ACC112 (cell line): ENCODE measurements around the gene CUL5.
"Not testable (repeated sequence)": the region's sequence is repeated elsewhere in the genome, so short reads cannot be mapped to it uniquely, and the experiment has no call there.

ENCODE experiments used
- H2AFZ ChIP-seq: fragments of 200-600 bp; sonication (generic); one replicate; pipeline ENCODE4 v1.6.0; 2017; ENCODE audit warnings: antibody characterized with exemption, low read length; ENCODE audit not compliant: unreplicated experiment
- H3K27ac ChIP-seq: fragments of 200-600 bp; sonication (generic); 2 replicates; pipeline ENCODE4 v1.5.1; 2014; ENCODE audit warnings: low read depth, mild to moderate bottlenecking, antibody characterized with exemption, low read length, moderate library complexity
- H3K27me3 ChIP-seq: fragments of 200-600 bp; sonication (generic); 2 replicates; pipeline ENCODE4 v1.6.1; 2014; ENCODE audit warnings: mild to moderate bottlenecking, antibody characterized with exemption, low read length, moderate library complexity, mixed read lengths; ENCODE audit not compliant: insufficient read depth
- H3K36me3 ChIP-seq: fragments of 200-600 bp; sonication (generic); 2 replicates; pipeline ENCODE4 v1.6.1; 2016; ENCODE audit warnings: mild to moderate bottlenecking, antibody characterized with exemption, low read length, moderate library complexity, mixed read lengths; ENCODE audit not compliant: insufficient read depth
- H3K4me1 ChIP-seq: fragments of 200-600 bp; sonication (generic); one replicate; pipeline ENCODE4 v1.6.1; 2016; ENCODE audit warnings: low read length, mixed read lengths; ENCODE audit not compliant: insufficient read depth, unreplicated experiment, control insufficient read depth
- H3K4me3 ChIP-seq: fragments of 200-600 bp; sonication (generic); 2 replicates; pipeline ENCODE4 v1.5.1; 2014; ENCODE audit warnings: mild to moderate bottlenecking, low read depth, low read length
- H3K79me2 ChIP-seq: fragments of 200-600 bp; sonication (generic); one replicate; pipeline ENCODE4 v1.6.0; 2016; ENCODE audit warnings: low read length; ENCODE audit not compliant: control insufficient read depth, unreplicated experiment, insufficient read depth

CUL5 gene

DNA sequence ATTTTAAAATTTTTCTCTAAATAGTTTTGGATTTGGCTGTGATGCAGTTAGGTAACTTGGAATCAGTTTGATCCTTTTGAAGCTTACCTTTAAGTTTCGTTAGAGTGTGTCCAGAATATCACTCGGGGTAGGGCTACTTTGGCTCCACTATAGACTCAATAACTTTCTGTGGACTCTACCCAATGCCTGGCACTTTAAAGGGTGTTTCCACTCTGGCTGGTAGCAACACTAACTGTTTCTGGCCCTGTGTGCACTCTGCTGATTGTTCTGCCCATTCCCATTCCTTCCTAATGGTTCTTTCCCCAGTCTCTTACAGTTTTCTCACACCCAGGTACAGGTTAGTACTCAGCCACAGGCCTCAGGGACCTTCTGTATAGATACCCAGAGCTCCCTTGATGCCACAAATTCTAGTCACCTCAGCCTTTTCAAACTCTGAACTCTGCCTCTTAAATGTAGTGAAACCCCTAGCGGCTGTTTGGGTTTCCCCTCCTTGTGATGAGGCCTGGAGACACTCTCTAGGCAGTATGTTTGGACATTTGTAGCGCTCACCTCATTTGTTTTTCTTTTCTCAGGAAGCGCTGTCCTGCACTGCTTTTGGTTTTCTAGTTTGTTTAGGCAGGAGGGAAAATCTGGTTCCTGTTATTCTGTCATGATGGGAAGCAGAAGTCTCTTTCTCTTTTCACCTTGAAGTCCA is 16.8 kb downstream of the CUL5 start:
- no peaks in the 10 kb centered on the region for H3K36me3 ChIP-seq
- no peak overlapping the region for H3K4me3 ChIP-seq
- H2AFZ ChIP-seq: no peak overlapping the region
- H3K27me3 ChIP-seq: no peaks in the 10 kb centered on the region
- no peaks in the 10 kb centered on the region for H3K4me1 ChIP-seq
- H3K79me2 ChIP-seq: peaks cover 84% of the 10 kb centered on the region
- no peak overlapping the region for H3K27ac ChIP-seq

- Histone ChIP-seq H3K27me3 (no peaks in the 10 kb centered on the region), H2AFZ (no peak overlapping the region), H3K27ac (no peak overlapping the region), H3K36me3 (no peaks in the 10 kb centered on the region; the same call in 1 of the 2 replicates), H3K4me1 (no peaks in the 10 kb centered on the region), H3K4me3 (no peak overlapping the region), H3K79me2 (peaks cover 80% of the 10 kb centered on the region)
These were observed 18.4 kb downstream of the CUL5 start for GRCh38 chr11:108027057-108027456.

DNA sequence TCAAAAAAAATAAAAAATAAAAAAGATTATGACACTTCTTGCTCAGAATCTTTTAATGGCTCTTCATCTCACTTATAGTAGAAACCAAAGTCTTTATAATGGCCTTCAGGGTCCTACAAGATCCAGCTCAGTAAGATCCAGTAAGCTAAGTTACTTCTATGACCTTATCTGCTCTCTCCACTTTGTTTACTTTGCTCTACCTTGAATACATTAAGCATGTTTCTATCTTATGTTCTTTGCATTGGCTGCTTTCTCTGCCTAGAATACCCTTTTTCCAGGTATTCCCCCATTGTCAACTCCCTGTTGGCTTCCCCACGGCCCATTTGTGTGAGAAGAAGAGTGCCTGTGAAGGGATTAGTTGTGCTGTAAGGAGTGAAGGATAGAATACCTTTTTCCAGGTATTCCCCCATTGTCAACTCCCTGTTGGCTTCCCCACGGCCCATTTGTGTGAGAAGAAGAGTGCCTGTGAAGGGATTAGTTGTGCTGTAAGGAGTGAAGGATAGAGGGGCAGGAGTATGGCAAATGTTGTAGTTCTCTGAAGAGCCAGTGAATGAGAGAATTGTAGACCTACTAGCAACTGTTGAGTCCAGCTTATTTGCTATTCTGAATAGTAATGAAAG is 20.2 kb downstream of the CUL5 start:
- H3K27me3 ChIP-seq, H2AFZ ChIP-seq, H3K4me3 ChIP-seq, H3K36me3 ChIP-seq, H3K27ac ChIP-seq, H3K4me1 ChIP-seq: not testable (repeated sequence)
- peaks cover 73% of the 10 kb centered on the region for H3K79me2 ChIP-seq

DNA sequence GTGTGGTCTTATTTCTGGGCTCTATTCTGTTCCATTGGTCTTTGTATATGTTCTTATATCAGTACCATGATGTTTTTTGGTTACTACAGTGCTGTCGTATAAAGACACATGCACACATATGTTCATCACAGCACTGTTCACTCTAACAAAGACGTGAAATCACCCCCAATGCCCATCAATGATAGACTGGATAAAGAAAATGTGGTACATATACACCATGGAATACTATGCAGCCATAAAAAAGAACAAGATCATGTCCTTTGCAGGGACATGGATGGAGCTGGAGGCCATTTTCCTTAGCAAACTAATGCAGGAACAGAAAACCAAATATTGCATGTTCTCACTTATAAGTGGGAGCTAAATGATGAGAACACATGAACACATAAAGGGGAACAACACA is 22.9 kb downstream of the CUL5 start:
- not testable (repeated sequence) for H3K27ac ChIP-seq, H3K27me3 ChIP-seq, H3K4me1 ChIP-seq, H3K36me3 ChIP-seq, H3K4me3 ChIP-seq, H2AFZ ChIP-seq
- H3K79me2 ChIP-seq: peaks cover 49% of the 10 kb centered on the region

DNA sequence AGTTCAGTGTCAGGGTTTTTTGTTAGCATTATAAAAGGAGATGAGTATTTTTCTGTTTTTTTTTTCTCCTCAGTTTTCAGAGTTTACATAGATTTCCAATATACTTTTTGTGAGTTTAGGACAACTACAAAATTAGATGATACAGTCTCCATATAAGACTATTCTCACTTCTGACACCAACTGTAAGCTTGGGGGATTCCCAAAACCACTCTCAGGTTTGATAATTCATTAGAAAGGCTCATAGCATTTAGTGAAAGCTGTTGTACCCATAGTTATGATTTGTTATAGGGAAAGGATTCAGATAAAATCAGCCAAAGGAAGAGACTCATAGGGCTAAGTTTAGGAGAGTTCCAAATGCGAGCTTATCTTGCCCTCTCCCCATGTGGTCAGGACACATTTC is 24.1 kb downstream of the CUL5 start:
- Histone ChIP-seq H3K27me3 (no peaks in the 10 kb centered on the region), H3K79me2 (peaks cover 43% of the 10 kb centered on the region), H3K27ac (no peak overlapping the region), H3K4me3 (no peak overlapping the region), H3K4me1 (no peaks in the 10 kb centered on the region), H3K36me3 (peaks cover 3% of the 10 kb centered on the region), H2AFZ (no peak overlapping the region)

DNA sequence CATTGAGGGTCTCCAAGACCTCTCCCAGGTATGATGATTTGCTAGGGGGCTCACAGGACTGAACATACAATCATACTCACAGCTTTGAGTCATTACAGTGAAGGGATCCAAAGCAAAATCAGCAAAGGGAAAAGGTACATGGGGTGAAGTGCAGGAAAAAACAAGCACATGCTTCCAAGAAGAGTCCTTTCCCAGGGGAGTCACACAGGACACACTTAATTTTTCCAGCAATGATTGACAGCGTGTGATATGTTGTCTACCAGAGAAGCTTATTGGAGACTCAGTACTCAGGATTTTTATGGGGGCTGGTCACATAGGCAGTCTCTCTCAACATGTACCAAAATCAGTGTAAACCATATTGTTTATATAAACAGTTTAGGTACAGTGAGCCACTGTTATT is 25.3 kb downstream of the CUL5 start:
- peaks cover 31% of the 10 kb centered on the region for H3K79me2 ChIP-seq

DNA sequence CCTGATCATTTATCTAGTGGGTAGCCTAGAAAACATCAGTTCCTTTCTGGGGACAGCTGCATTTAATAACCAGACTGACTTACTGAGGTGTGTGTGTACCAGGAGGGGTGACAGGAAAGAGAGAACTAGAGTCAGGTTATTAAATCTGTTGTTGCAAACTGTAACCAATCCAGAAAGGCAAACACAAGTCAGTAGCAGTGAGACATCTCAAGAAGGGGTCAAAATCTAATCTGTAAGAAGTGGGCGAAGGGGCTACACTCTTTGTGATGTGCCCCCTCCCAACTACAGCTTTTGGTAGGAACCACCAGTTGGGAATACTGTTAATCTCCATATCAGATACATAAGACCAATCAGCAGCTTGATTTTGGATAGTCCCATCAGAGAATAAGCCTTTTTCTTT is 26.3 kb downstream of the CUL5 start:
- H3K27me3 ChIP-seq: no peaks in the 10 kb centered on the region
- peaks cover 10% of the 10 kb centered on the region for H3K36me3 ChIP-seq
- peaks cover 26% of the 10 kb centered on the region for H3K79me2 ChIP-seq
- H3K27ac ChIP-seq: no peak overlapping the region
- no peak overlapping the region for H3K4me3 ChIP-seq
- H2AFZ ChIP-seq: no peak overlapping the region
- no peaks in the 10 kb centered on the region for H3K4me1 ChIP-seq

More for the DNA sequence above, 25.3 kb downstream of the CUL5 start:
- no peak overlapping the region for H2AFZ ChIP-seq
- H3K4me1 ChIP-seq: no peaks in the 10 kb centered on the region
- no peaks in the 10 kb centered on the region for H3K27me3 ChIP-seq
- H3K27ac ChIP-seq: no peak overlapping the region
- peaks cover 3% of the 10 kb centered on the region for H3K36me3 ChIP-seq
- no peak overlapping the region for H3K4me3 ChIP-seq

- Histone ChIP-seq H3K27ac (no peak overlapping the region), H3K36me3 (peaks cover 10% of the 10 kb centered on the region), H3K4me3 (no peak overlapping the region), H2AFZ (no peak overlapping the region), H3K79me2 (peaks cover 20% of the 10 kb centered on the region), H3K4me1 (no peaks in the 10 kb centered on the region), H3K27me3 (no peaks in the 10 kb centered on the region)
These were observed 27.0 kb downstream of the CUL5 start for GRCh38 chr11:108035690-108036089.

DNA sequence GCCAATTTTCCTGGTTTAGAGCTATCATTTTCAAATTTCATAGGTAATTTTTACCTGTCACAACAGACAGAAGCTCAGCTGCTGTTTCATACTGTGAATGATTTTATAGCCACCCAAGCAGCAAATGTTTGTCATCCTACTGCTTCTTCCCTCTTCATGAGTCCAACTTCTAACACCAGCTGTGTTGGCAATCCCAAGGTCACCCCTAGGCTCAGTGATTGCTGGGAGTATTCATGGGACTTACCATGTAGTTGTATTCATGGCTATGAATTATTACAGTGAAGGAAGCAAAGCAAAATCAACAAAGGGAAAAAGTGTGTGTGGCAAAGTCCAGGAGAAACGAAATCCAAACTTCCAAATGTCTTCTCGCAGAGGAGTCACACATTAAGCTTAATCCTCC is 28.5 kb downstream of the CUL5 start:
- Histone ChIP-seq H3K79me2 (peaks cover 14% of the 10 kb centered on the region), H3K4me3 (no peak overlapping the region), H3K27ac (no peak overlapping the region), H3K4me1 (no peaks in the 10 kb centered on the region), H3K36me3 (peaks cover 10% of the 10 kb centered on the region; the same call in 1 of the 2 replicates), H2AFZ (no peak overlapping the region), H3K27me3 (no peaks in the 10 kb centered on the region)

- no peaks in the 10 kb centered on the region for H3K4me1 ChIP-seq
- no peak overlapping the region for H3K27ac ChIP-seq
- no peak overlapping the region for H2AFZ ChIP-seq
- peaks cover 10% of the 10 kb centered on the region; the same call in 1 of the 2 replicates for H3K36me3 ChIP-seq
- H3K27me3 ChIP-seq: no peaks in the 10 kb centered on the region
- H3K79me2 ChIP-seq: peaks cover 9% of the 10 kb centered on the region
- no peak overlapping the region for H3K4me3 ChIP-seq
These were observed 28.9 kb downstream of the CUL5 start for GRCh38 chr11:108037636-108038035.

GRCh38 chr11:108048269-108048668 is 39.6 kb downstream of the CUL5 start:
- no peaks in the 10 kb centered on the region for H3K27me3 ChIP-seq
- H2AFZ ChIP-seq: no peak overlapping the region
- no peaks in the 10 kb centered on the region for H3K4me1 ChIP-seq
- H3K4me3 ChIP-seq: no peak overlapping the region
- peaks cover 10% of the 10 kb centered on the region for H3K36me3 ChIP-seq
- no peaks in the 10 kb centered on the region for H3K79me2 ChIP-seq
- no peak overlapping the region for H3K27ac ChIP-seq
